Ovary (tissue), 3 donors: ENCODE results near the gene CDCP2.

Source experiments
- EP300 ChIP-seq: sonication (generic); formaldehyde crosslinking; IDR thresholded peaks from one replicate; pipeline ENCODE4 v1.6.1; 2017; ENCODE audit warnings: antibody characterized with exemption
- POLR2A ChIP-seq: fragments of 450-650 bp; IDR thresholded peaks from one replicate; pipeline ENCODE4 v1.6.1; 2017; ENCODE audit warnings: antibody characterized with exemption, mild to moderate bottlenecking, moderate library complexity
- TF ChIP-seq, protein P1 (sequence below), 3 donors: fragments of 450-650 bp in 2 of 3; fragments of 200-600 bp in 1 of 3; IDR thresholded peaks; one replicate each; pipeline versions ENCODE4 v1.5.1 to v1.8.0; 2016 to 2022; ENCODE audit warnings: antibody characterized with exemption in 3 of 3, mild to moderate bottlenecking in 1 of 3
- donor health status: DM: no; HTN: no; CAD: no.

DNA sequence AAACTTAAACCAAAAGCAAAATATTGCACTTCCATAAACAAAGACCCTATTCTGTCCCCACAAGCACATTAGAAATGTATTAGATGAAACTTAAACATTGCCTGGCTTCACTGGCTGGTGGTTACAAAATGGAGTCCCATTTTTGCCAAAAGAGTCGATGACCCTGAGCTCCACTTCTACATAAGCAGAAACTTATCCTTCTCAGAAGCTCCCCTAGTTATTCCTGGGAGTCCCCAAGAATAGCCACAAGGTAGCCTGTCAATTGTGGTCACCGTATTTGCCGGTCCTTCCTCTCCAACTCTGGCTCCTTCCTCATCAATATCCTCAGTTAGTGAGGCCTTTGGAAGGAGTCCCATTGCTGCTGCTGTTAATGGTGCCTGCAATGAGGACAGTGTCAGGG lies 37.3 kb downstream of the CDCP2 start:
- TF ChIP-seq POLR2A (no peak), EP300 (no peak)
- TF ChIP-seq, protein P1, sequence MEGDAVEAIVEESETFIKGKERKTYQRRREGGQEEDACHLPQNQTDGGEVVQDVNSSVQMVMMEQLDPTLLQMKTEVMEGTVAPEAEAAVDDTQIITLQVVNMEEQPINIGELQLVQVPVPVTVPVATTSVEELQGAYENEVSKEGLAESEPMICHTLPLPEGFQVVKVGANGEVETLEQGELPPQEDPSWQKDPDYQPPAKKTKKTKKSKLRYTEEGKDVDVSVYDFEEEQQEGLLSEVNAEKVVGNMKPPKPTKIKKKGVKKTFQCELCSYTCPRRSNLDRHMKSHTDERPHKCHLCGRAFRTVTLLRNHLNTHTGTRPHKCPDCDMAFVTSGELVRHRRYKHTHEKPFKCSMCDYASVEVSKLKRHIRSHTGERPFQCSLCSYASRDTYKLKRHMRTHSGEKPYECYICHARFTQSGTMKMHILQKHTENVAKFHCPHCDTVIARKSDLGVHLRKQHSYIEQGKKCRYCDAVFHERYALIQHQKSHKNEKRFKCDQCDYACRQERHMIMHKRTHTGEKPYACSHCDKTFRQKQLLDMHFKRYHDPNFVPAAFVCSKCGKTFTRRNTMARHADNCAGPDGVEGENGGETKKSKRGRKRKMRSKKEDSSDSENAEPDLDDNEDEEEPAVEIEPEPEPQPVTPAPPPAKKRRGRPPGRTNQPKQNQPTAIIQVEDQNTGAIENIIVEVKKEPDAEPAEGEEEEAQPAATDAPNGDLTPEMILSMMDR (IDR thresholded peaks at IDR 0.05) = no peak
